Right lobe of liver (tissue), 6 donors: Measurements from ENCODE around the gene PAQR3. TPM values are rescaled to one million over a fixed set of nuclear protein-coding genes. Genes with fewer than 3 reads are reported as not detected.

Experiments used
- ATAC-seq, 4 donors: fragments of 200-7000 bp; cut with Tn5 transposase; one replicate each; pipeline ENCODE4 v1.9.1; 2020; ENCODE audit warnings: mild to moderate bottlenecking in 4 of 4, moderate library complexity in 4 of 4
- DNase-seq, 3 donors: peaks; one replicate each; pipeline ENCODE4 v3.0.0-alpha.2; 2020
- H3K27ac ChIP-seq, 3 donors: fragments of 200-600 bp; one replicate each; pipeline ENCODE4 v1.8.0; 2022
- H3K27me3 ChIP-seq, 2 donors: fragments of 200-600 bp; one replicate each; pipeline ENCODE4 v1.8.0; 2022
- H3K36me3 ChIP-seq, 4 donors: fragments of 200-600 bp; sonication (generic) in 1 of 4; one replicate each; pipeline versions ENCODE4 v1.5.1 to v1.8.0; 2017 to 2022; ENCODE audit warnings: control low read depth in 1 of 4
- H3K4me1 ChIP-seq, 4 donors: fragments of 200-600 bp; sonication (generic) in 1 of 4; one replicate each; pipeline versions ENCODE4 v1.5.1 to v1.8.0; 2017 to 2022; ENCODE audit warnings: control low read depth in 1 of 4
- H3K4me3 ChIP-seq, 3 donors: fragments of 200-600 bp; one replicate each; pipeline ENCODE4 v1.8.0; 2022
- H3K9me3 ChIP-seq, 4 donors: fragments of 200-600 bp; sonication (generic) in 1 of 4; one replicate each; pipeline versions ENCODE4 v1.5.1 to v1.8.0; 2017 to 2022; ENCODE audit warnings: control low read depth in 1 of 4
- CTCF ChIP-seq, 4 donors: fragments of 200-600 bp in 3 of 4; fragments of 450-650 bp in 1 of 4; IDR thresholded peaks; one replicate each; pipeline versions ENCODE4 v1.5.1 to v1.8.0; 2016 to 2022; ENCODE audit warnings: antibody characterized with exemption in 4 of 4, mild to moderate bottlenecking in 2 of 4
- POLR2A ChIP-seq: fragments of 450-650 bp; IDR thresholded peaks from one replicate; pipeline ENCODE4 v1.6.1; 2017; ENCODE audit warnings: antibody characterized with exemption, mild to moderate bottlenecking
- WGBS: methylation state at CpG from one replicate; pipeline ENCODE4 v1.1.6; 2018; ENCODE audit warnings: low coverage, low lambda C conversion rate; ENCODE audit not compliant: insufficient coverage; ENCODE audit errors: missing lambda C conversion rate; 5-methylcytosine and 5-hydroxymethylcytosine counted together
- intact Hi-C, 2 donors: fragments of 100-400 bp; cut with DNase I; formaldehyde crosslinking; loops; one replicate each; pipeline versions ENCODE4 v1.11.2 to v1.14.1; 2022
- total RNA-seq, 6 experiments: library from RNA; depleted of rRNA in 2 of 6; stranded (reverse); fragments of >200 nt in 2 of 6; fragmentation: NEBNext Ultra II Directional in 3 of 6; extraction: Animal tissue kit (Norgen Biotek cat#: 25700) in 3 of 6; gene quantifications; one replicate each; pipeline versions ENCODE4 v1.1.0 to v1.2.4, GENCODE V29; 2016 to 2023
- donor health status: DM: no; HTN: yes; CAD: no.
- donor health status: DM: no; HTN: no; CAD: no.
- donor health status: DM: no; HTN: no; CAD: no.
- donor health status: DM: no; HTN: yes; CAD: no.
- donor health status: DM: no; HTN: yes; CAD: no.

Gene PAQR3
- total RNA-seq, 6 experiments from 2014 or later, result 5.0 to 10.2 (median 7.2) TPM

GRCh38 chr4:78945651-78946179 is 6.5 kb upstream of the PAQR3 start:
- intact Hi-C loops, result no loop called here

GRCh38 chr4:78944381-78944780 is 5.1 kb upstream of the PAQR3 start:
- TF ChIP-seq POLR2A (no peak), CTCF (IDR thresholded peaks at IDR 0.05) (no peak)
- WGBS, result 21% methylated on average over 1 of the region's 1 CpG
- Histone ChIP-seq H3K27me3 (no peaks in the 10 kb centered on the region), H3K4me1 (peaks cover 0 to 5% (median 0%) of the 10 kb centered on the region in 4 donors), H3K27ac (no peak overlapping the region), H3K4me3 (no peak overlapping the region), H3K36me3 (no peaks in the 10 kb centered on the region), H3K9me3 (no peaks in the 10 kb centered on the region)
- intact Hi-C loops, result no loop called here
- DNase-seq, result no peak
- no peak for ATAC-seq

More at GRCh38 chr4:78945651-78946179, 6.5 kb upstream of the PAQR3 start:
- DNase-seq, result no peak
- no peak overlapping the region for H3K27ac ChIP-seq
- no peak for TF ChIP-seq POLR2A
- no peak for TF ChIP-seq CTCF (IDR thresholded peaks at IDR 0.05)
- H3K9me3 ChIP-seq, result no peaks in the 10 kb centered on the region
- no peaks in the 10 kb centered on the region for H3K36me3 ChIP-seq
- H3K27me3 ChIP-seq, result no peaks in the 10 kb centered on the region
- H3K4me1 ChIP-seq, result no peaks in the 10 kb centered on the region
- no peak overlapping the region for H3K4me3 ChIP-seq
- WGBS, result 78% methylated on average over 3 of the region's 3 CpGs
- ATAC-seq, result no peak

GRCh38 chr4:78940752-78941151 is 1.5 kb upstream of the PAQR3 start:
- intact Hi-C loops, result no loop called here
- no peak overlapping the region for H3K4me3 ChIP-seq
- H3K27me3 ChIP-seq, result no peaks in the 10 kb centered on the region
- ATAC-seq (no peak), DNase-seq (no peak)
- H3K4me1 ChIP-seq, result peaks cover 0 to 5% (median 2%) of the 10 kb centered on the region in 4 donors
- TF ChIP-seq CTCF (IDR thresholded peaks at IDR 0.05), result no peak
- no peak for TF ChIP-seq POLR2A
- H3K36me3 ChIP-seq, result no peaks in the 10 kb centered on the region
- 76% methylated on average over 5 of the region's 5 CpGs for WGBS
- no peaks in the 10 kb centered on the region for H3K9me3 ChIP-seq
- H3K27ac ChIP-seq, result no peak overlapping the region

- H3K36me3 ChIP-seq, result no peaks in the 10 kb centered on the region
- H3K4me1 ChIP-seq, result peaks cover 0 to 12% (median 2%) of the 10 kb centered on the region in 4 donors
- TF ChIP-seq CTCF (IDR thresholded peaks at IDR 0.05) (no peak), POLR2A (no peak)
- no peaks in the 10 kb centered on the region for H3K9me3 ChIP-seq
- ATAC-seq, result peak in 1 of 4 donors; percentile 5
- WGBS, result 4% methylated on average over 9 of the region's 9 CpGs
- H3K27me3 ChIP-seq, result no peaks in the 10 kb centered on the region
- intact Hi-C loops, result no loop called here
- H3K27ac ChIP-seq, result peak overlapping the region in 1 of 3 donors; percentile 72
- no peak for DNase-seq
- H3K4me3 ChIP-seq, result peak overlapping the region; percentile 73 to 79 (median 77)
These were observed 400 bp upstream of the PAQR3 start for GRCh38 chr4:78939667-78940008.

- 11% methylated on average over 7 of the region's 7 CpGs for WGBS
- peak overlapping the region; percentile 73 to 79 (median 77) for H3K4me3 ChIP-seq
- ATAC-seq (no peak), DNase-seq (no peak)
- H3K36me3 ChIP-seq, result no peaks in the 10 kb centered on the region
- H3K4me1 ChIP-seq, result peaks cover 0 to 15% (median 2%) of the 10 kb centered on the region in 4 donors
- no peaks in the 10 kb centered on the region for H3K9me3 ChIP-seq
- TF ChIP-seq CTCF (IDR thresholded peaks at IDR 0.05), result no peak
- TF ChIP-seq POLR2A, result no peak
- intact Hi-C loops, result no loop called here
- H3K27me3 ChIP-seq, result no peaks in the 10 kb centered on the region
- no peak overlapping the region for H3K27ac ChIP-seq
These were observed 767 bp downstream of the PAQR3 start for GRCh38 chr4:78938474-78938867.
